ENCODE measurements around the gene RASGRF2.

GRCh38 chr5:81228084-81228483 is 267.9 kb downstream of the RASGRF2 start:
- TF ChIP-seq, protein P1, sequence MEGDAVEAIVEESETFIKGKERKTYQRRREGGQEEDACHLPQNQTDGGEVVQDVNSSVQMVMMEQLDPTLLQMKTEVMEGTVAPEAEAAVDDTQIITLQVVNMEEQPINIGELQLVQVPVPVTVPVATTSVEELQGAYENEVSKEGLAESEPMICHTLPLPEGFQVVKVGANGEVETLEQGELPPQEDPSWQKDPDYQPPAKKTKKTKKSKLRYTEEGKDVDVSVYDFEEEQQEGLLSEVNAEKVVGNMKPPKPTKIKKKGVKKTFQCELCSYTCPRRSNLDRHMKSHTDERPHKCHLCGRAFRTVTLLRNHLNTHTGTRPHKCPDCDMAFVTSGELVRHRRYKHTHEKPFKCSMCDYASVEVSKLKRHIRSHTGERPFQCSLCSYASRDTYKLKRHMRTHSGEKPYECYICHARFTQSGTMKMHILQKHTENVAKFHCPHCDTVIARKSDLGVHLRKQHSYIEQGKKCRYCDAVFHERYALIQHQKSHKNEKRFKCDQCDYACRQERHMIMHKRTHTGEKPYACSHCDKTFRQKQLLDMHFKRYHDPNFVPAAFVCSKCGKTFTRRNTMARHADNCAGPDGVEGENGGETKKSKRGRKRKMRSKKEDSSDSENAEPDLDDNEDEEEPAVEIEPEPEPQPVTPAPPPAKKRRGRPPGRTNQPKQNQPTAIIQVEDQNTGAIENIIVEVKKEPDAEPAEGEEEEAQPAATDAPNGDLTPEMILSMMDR (IDR thresholded peaks at IDR 0.05), result no peak
- TF ChIP-seq POLR2A (IDR thresholded peaks at IDR 0.05), result no peak

All from uterus (tissue), 2 donors.